Cardiac muscle cell (in vitro differentiated cells and primary cell): ENCODE data around the gene TARS3. TPM values are rescaled to one million over a fixed set of nuclear protein-coding genes. Genes with fewer than 3 reads are reported as not detected.
"Not testable (repeated sequence)": the region's sequence is repeated elsewhere in the genome, so short reads cannot be mapped to it uniquely, and the experiment has no call there.

Experiments used
- DNase-seq, 2 donors: peaks; one replicate each; pipeline versions ENCODE4 v3.0.0 to v3.0.0-alpha.2; 2010 to 2017; ENCODE audit warnings: low read depth in 1 of 2, low spot score in 1 of 2
- H3K27ac ChIP-seq: fragments of 200-600 bp; sonication (generic); 2 replicates; pipeline ENCODE4 v1.5.1; 2016
- H3K27me3 ChIP-seq: fragments of 200-600 bp; sonication (generic); 2 replicates; pipeline ENCODE4 v1.6.0; 2016; ENCODE audit warnings: control low read depth
- H3K36me3 ChIP-seq: fragments of 200-600 bp; sonication (generic); 2 replicates; pipeline ENCODE4 v1.5.1; 2016; ENCODE audit warnings: control low read depth
- H3K4me1 ChIP-seq: fragments of 200-600 bp; sonication (generic); 2 replicates; pipeline ENCODE4 v1.8.1; 2017; ENCODE audit warnings: low read depth, mild to moderate bottlenecking, mixed run types
- H3K4me3 ChIP-seq: fragments of 200-600 bp; sonication (generic); 2 replicates; pipeline ENCODE4 v1.5.1; 2016; ENCODE audit warnings: mild to moderate bottlenecking
- H3K9me3 ChIP-seq: fragments of 200-600 bp; sonication (generic); 2 replicates; pipeline ENCODE4 v1.5.1; 2017; ENCODE audit warnings: low read depth, mild to moderate bottlenecking, control low read depth
- CTCF ChIP-seq: IDR thresholded peaks from 2 replicates; pipeline ENCODE4 v1.5.1; 2012; ENCODE audit warnings: low read depth, mild to moderate bottlenecking, low read length
- polyA plus RNA-seq: library from polyadenylated mRNA; unstranded; fragments of >200 nt; fragmentation: Nextera tagmentation; extraction: Ambion mirVana; gene quantifications from 2 replicates; pipeline ENCODE4 v1.2.1, GENCODE V29; 2016
- total RNA-seq: library from RNA; depleted of rRNA; stranded (reverse); fragments of >200 nt; gene quantifications from 2 replicates; pipeline ENCODE4 v1.2.3, GENCODE V29; 2016

TARS3 gene
- total and polyA plus RNA-seq, 2 experiments from 2014 or later: 32.3 to 47.6 TPM

GRCh38 chr15:101657968-101658784 is 66.1 kb downstream of the TARS3 start:
- Histone ChIP-seq H3K4me3 (no peak overlapping the region), H3K9me3 (no peaks in the 10 kb centered on the region), H3K36me3 (peaks cover 3% of the 10 kb centered on the region), H3K27me3 (no peaks in the 10 kb centered on the region), H3K4me1 (no peaks in the 10 kb centered on the region), H3K27ac (no peak overlapping the region)
- DNase-seq: no peak
- TF ChIP-seq CTCF: no peak

- Histone ChIP-seq H3K4me1 (no peaks in the 10 kb centered on the region), H3K27me3 (no peaks in the 10 kb centered on the region), H3K27ac (no peak overlapping the region), H3K9me3 (no peaks in the 10 kb centered on the region), H3K36me3 (peaks cover 3% of the 10 kb centered on the region), H3K4me3 (no peak overlapping the region)
- no peak for TF ChIP-seq CTCF
- no peak for DNase-seq
Measured at GRCh38 chr15:101657171-101657570, 67.1 kb downstream of the TARS3 start.

- H3K36me3 ChIP-seq, H3K4me3 ChIP-seq, H3K9me3 ChIP-seq, H3K27ac ChIP-seq, DNase-seq, H3K27me3 ChIP-seq: not testable (repeated sequence)
- peaks cover 10% of the 10 kb centered on the region for H3K4me1 ChIP-seq
Measured at GRCh38 chr15:101654624-101655337, 69.5 kb downstream of the TARS3 start.

GRCh38 chr15:101654171-101654570 is 70.1 kb downstream of the TARS3 start:
- Histone ChIP-seq H3K9me3 (no peaks in the 10 kb centered on the region), H3K27ac (no peak overlapping the region), H3K4me1 (peaks cover 10% of the 10 kb centered on the region), H3K36me3 (peaks cover 11% of the 10 kb centered on the region), H3K4me3 (no peak overlapping the region), H3K27me3 (no peaks in the 10 kb centered on the region)
- no peak for DNase-seq
- TF ChIP-seq CTCF: no peak

- Histone ChIP-seq H3K27me3 (no peaks in the 10 kb centered on the region), H3K4me3 (peak overlapping the region; percentile 62), H3K9me3 (no peaks in the 10 kb centered on the region), H3K4me1 (peaks cover 10% of the 10 kb centered on the region), H3K36me3 (peaks cover 11% of the 10 kb centered on the region), H3K27ac (peak overlapping the region; percentile 92)
- no peak for TF ChIP-seq CTCF
- DNase-seq: no peak
Measured at GRCh38 chr15:101652786-101653430, 71.4 kb downstream of the TARS3 start.
